Stimulated activated CD8-positive, alpha-beta memory T cell treated with anti-CD3 and anti-CD28 coated beads, Interleukin-2, amount 100 ng/mL, for 1 hour (primary cell): ENCODE results near the gene RBM38.

Experiments
- DNase-seq, 2 donors: peaks; one replicate each; pipeline ENCODE4 v3.0.0-alpha.2; 2020; ENCODE audit warnings: low read depth in 2 of 2

RBM38 gene

GRCh38 chr20:57391439-57392301 is 474 bp downstream of the RBM38 start:
- DNase-seq, result no peak

- peak; percentile 46 to 57 for DNase-seq
These were observed 1.5 kb downstream of the RBM38 start for GRCh38 chr20:57392512-57393271.

- no peak for DNase-seq
These were observed 2.3 kb downstream of the RBM38 start for GRCh38 chr20:57393321-57394120.

GRCh38 chr20:57394121-57395082 is 3.2 kb downstream of the RBM38 start:
- DNase-seq, result no peak

DNA sequence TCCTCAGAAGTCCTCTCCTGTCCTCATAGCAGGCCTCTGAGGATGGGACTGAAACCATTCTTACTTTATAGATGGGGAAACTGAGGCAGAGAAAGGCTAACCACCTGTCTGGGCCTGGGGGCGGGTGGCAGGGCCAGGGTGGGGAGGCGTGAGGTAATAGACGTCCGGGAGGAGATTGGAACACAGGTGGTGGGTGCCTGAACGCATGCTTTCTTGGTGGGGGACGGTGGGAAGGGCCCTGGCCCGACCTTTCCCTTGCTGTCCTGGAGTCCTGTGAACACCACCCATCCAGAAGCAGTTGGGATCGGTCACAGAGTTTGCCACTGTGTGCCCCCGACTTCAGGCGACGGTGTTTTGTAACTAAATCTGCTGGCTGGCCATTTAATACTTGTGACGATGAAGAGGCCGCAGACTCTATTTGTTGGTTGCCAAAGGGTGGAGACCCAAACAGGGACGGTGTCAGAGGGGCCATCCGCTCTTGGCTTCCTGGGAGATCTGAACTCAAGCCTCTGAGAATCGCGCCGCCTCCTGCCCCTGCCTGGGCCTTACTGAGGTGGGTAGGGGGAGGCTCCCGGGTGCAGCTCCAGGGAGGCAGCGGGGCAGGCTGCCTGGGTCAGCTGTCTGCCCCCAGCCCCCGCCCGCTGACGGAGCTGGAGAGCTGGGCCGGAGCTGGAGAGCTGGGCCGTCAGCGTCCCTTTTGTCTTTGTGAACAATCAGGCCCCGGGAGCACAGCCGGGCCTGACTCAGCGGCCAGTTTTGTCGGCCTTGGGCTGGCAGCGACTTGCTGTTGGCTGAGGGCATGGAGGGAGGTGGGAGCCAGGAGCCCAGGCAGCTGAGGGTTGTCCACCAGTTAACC is 4.1 kb downstream of the RBM38 start:
- no peak for DNase-seq

GRCh38 chr20:57396212-57396983 is 5.2 kb downstream of the RBM38 start:
- DNase-seq, result no peak

GRCh38 chr20:57396984-57397692 is 5.9 kb downstream of the RBM38 start:
- DNase-seq, result no peak

DNA sequence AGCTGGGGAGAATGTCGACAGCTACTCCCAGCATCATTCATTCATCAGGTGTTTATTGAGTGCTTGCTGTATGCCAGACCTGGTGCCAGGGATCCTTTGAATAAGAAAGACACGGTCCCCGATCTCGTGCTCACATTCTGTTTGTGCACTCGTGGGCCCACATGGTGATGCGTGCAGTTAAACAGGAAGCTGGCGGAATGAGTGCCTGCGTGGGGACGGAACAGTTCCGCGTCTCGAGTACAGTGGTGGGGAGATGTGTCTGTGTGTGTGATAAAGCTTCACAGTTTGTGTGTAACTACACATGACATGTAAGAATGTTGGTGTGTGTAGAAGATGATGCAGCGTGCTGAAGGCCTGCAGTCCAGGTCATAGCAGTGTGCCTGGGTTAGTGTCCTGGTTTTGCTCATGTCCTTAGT is 6.5 kb downstream of the RBM38 start:
- peak in 1 of 2 donors; percentile 35 for DNase-seq

GRCh38 chr20:57398231-57398821 is 7.1 kb downstream of the RBM38 start:
- DNase-seq, result peak; percentile 75 to 81

- no peak for DNase-seq
These were observed 7.8 kb downstream of the RBM38 start for GRCh38 chr20:57398901-57399535.

DNA sequence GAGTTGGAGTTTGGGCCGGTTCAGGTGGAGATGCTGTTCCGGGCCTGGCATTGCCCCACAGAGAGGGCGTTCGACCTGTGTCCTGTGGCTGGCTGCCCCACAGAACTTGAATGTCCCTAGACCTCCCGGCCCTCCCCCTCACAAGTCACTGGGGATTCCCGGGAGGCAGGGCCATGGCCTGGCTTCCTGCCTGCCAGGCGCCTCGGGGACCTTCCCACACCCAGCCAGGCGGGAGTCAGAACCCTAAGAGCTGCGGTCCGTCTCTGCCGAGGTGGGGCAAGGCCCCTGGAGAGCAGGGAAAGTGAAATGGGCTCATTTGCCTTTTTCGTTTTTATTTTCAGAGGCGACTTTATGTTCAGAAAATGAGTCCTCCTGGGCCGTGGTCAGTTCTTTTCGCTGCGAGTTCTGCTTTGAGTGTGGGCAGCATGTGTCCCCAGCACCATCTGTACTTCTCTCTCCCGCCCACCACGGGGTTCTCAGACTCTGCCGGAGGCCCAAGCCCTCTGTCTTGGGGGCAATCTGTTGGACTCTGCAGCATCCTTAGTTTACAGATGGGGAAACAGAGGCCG is 8.5 kb downstream of the RBM38 start:
- no peak for DNase-seq

DNA sequence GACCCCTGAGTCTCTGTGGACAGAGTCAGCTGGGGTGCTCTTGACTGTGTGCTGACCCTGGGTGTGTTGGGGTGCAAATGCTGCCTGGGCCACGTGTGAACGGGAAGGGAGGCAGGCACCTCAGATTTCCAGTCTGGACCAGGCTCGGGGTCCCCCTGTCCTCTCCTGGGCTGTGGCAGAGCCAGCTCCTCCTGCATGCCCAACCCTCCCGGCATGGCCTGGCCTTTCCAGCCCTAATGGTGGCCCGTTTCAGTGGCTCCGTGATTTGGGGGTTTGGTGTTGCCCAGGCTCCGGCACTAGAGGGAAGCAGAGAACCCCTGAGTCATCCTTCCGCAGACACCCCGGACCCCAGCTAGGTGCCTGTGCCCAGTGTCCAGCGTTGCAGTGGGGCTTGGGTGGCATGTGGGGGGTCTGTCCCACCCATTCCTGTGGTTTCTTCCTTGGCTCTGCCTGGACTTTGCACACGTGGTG is 9.1 kb downstream of the RBM38 start:
- DNase-seq, result no peak

DNA sequence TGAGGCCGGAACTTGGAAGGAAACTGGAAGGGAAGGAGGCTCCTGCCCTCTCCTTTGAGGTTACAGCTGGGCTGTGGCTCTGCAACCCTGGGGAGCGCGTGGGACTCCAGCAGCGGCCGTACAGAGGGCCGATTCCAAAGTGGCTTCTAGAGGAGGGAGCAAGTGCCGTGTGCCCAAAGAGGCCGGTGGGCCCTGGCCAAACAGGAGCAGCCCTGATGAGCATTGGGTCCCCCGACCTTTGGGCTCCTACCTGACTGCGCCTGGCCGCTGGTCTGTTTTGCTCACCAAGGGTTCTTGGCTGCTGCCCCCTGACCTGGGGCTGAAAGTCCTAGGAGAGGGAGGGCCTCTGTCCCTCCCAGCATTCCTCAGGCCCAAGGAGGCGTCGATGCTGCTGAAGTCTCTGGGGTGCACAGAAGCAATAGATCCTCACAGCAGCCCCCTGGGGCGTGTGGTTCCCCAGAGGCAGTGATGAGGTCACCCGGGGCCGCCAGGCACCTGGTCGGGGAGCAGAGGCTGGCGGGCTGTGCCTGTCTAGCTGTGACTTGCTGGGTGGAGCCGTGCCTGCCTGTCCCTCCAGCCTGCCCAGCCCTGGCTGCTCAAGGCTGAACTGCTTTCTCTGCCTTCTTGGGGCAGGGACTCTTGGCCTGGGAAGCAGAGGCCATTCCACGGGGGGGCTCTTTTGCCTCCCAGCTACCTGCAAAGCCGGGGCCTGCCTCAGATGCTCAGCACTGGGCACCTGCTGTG is 9.8 kb downstream of the RBM38 start:
- no peak for DNase-seq

DNA sequence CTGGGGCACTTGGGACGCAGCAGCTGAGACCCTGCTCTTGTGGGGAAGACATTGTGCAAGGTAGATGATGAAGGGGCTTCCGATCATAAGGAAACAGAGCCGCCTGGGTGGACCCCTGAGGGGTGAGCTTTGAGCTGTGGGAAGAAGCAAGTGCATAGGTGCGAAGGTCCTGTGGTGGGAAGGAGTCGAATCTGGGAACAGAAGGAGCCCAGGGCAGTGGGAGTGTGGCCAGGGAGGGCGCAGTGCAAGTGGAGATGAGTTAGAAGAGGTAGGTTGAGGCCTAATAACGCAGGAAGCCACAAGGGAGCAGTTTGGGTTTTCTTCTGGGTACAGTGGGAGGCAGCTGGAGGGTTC is 10.3 kb downstream of the RBM38 start:
- DNase-seq, result no peak

DNA sequence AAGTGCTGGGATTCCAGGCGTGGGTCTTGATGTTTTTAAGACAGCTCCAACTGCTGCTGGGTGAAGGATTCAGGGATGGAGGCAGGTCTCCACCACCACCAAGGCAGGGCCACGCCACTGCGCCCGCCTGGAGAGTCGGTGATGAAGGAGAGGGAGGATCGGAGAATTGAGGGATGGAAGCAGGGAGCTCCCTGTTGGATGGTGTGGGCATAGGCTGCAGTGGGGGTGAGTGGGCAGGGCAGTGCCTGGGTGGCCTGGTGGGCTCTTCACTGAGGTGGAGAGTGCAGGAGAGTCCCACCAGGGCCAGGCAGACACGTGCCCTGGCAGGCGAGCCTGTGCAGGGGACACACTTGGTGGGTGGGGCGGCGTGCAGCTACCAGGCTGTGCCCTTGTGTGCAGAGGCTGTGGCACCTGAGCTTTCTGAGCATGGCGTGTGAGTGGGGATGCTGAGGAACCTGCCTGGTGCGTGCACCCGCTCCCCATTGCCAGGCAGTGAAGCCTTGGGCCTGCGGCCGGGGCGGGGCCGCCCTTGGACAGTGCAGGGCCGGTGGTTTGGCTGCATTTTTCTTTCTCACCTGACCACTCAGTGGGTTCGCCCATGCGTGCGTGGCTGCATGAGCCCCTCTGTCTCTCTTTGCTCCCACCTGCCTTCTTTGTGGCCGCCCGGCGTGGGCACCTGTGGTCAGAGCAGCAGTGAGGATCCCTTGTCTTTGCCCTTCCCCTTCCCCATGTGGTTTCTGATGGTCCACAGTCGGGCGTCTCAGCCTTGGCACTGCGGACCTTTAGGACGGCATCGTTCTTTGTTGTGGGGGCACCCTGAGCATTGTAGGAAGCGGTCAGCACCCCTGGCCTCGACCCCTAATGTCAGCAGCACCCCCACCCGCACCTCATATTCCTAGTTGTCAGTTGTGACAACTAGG is 11.3 kb downstream of the RBM38 start:
- no peak for DNase-seq

DNA sequence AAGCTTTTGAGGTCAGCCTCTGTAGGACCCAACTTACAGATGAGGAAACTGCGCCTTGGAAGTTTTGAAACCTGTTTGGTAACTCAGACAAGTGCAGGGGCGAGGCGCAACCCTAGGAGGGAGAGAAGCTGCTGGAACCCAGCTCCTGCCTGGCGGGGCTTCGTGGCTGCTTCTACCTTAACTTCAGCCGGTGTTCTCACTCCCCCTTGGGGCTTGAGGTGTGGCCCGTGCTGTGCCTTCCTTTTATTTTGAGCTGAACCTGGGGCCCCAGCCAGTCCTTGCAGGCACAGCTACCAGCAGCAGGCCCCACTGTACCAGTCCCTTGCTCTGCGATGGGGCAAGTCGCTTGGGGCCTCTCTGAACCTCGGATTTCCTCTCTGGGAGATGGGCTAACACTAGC is 12.0 kb downstream of the RBM38 start:
- no peak for DNase-seq
